ENCODE results near the gene PRELID3B.

- TF ChIP-seq MYC (CRISPR knock-in tag; IDR thresholded peaks at IDR 0.05; ENCODE audit: borderline replicate concordance) (no peak), GTF3A (CRISPR knock-in tag; conservative IDR thresholded peaks at IDR 0.05) (no peak), ETV6 (CRISPR knock-in tag; conservative IDR thresholded peaks at IDR 0.05) (no peak)
These were observed 13.8 kb downstream of the PRELID3B start for GRCh38 chr20:59028812-59029211.

All from HepG2 (cell line).